Activated naive CD4-positive, alpha-beta T cell treated with anti-CD3 and anti-CD28 coated beads, Interleukin-2, amount 50 U/mL, for 24 hours (primary cell): Measurements from ENCODE around the gene FAM89A.

Experiments used
- H3K27ac Mint-ChIP-seq: one replicate; pipeline ENCODE4 v1.8.0; 2021; ENCODE audit warnings: mild to moderate bottlenecking, mixed read lengths
- H3K27me3 Mint-ChIP-seq: one replicate; pipeline ENCODE4 v1.8.0; 2021; ENCODE audit warnings: mixed read lengths
- H3K36me3 Mint-ChIP-seq: one replicate; pipeline ENCODE4 v1.8.0; 2021; ENCODE audit warnings: mixed read lengths
- H3K4me1 Mint-ChIP-seq: one replicate; pipeline ENCODE4 v1.8.0; 2021; ENCODE audit warnings: mixed read lengths
- H3K4me3 Mint-ChIP-seq: one replicate; pipeline ENCODE4 v1.8.0; 2021; ENCODE audit warnings: mild to moderate bottlenecking, mixed read lengths
- H3K9me3 Mint-ChIP-seq: one replicate; pipeline ENCODE4 v1.8.0; 2021; ENCODE audit warnings: mixed read lengths

FAM89A gene

GRCh38 chr1:231040019-231040799 is at the start of gene FAM89A:
Gene FAM89A (minus strand): TSS chr1:231040254. CDS start chr1:231040211, 43 bp downstream.
- Mint-ChIP-seq H3K27me3 (no peaks in the 10 kb centered on the region), H3K27ac (peak within 1 kb of the TSS; percentile 79), H3K4me1 (peaks cover 44% of the 10 kb centered on the region), H3K4me3 (peak within 1 kb of the TSS; percentile 83), H3K36me3 (no peaks in the 10 kb centered on the region), H3K9me3 (no peaks in the 10 kb centered on the region)

GRCh38 chr1:231084353-231084752 is 44.3 kb upstream of the FAM89A start:
- Mint-ChIP-seq H3K27me3 (no peaks in the 10 kb centered on the region), H3K36me3 (no peaks in the 10 kb centered on the region), H3K4me3 (no peak overlapping the region), H3K9me3 (no peaks in the 10 kb centered on the region), H3K4me1 (no peaks in the 10 kb centered on the region), H3K27ac (no peak overlapping the region)

- H3K36me3 Mint-ChIP-seq, result no peaks in the 10 kb centered on the region
- no peaks in the 10 kb centered on the region for H3K27me3 Mint-ChIP-seq
- H3K4me3 Mint-ChIP-seq, result no peak overlapping the region
- H3K27ac Mint-ChIP-seq, result no peak overlapping the region
- H3K4me1 Mint-ChIP-seq, result no peaks in the 10 kb centered on the region
- no peaks in the 10 kb centered on the region for H3K9me3 Mint-ChIP-seq
Observed at GRCh38 chr1:231079163-231079562, 39.1 kb upstream of the FAM89A start.

GRCh38 chr1:231078250-231078649 is 38.2 kb upstream of the FAM89A start:
- Mint-ChIP-seq H3K27ac (no peak overlapping the region), H3K4me1 (no peaks in the 10 kb centered on the region), H3K4me3 (no peak overlapping the region)

GRCh38 chr1:231076802-231077201 is 36.7 kb upstream of the FAM89A start:
- Mint-ChIP-seq H3K9me3 (no peaks in the 10 kb centered on the region), H3K4me3 (no peak overlapping the region), H3K27me3 (no peaks in the 10 kb centered on the region), H3K27ac (no peak overlapping the region), H3K4me1 (no peaks in the 10 kb centered on the region), H3K36me3 (no peaks in the 10 kb centered on the region)

More at GRCh38 chr1:231078250-231078649, 38.2 kb upstream of the FAM89A start:
- no peaks in the 10 kb centered on the region for H3K27me3 Mint-ChIP-seq
- no peaks in the 10 kb centered on the region for H3K36me3 Mint-ChIP-seq
- no peaks in the 10 kb centered on the region for H3K9me3 Mint-ChIP-seq

- no peaks in the 10 kb centered on the region for H3K27me3 Mint-ChIP-seq
- no peaks in the 10 kb centered on the region for H3K36me3 Mint-ChIP-seq
- no peak overlapping the region for H3K27ac Mint-ChIP-seq
- H3K4me1 Mint-ChIP-seq, result no peaks in the 10 kb centered on the region
- no peak overlapping the region for H3K4me3 Mint-ChIP-seq
- H3K9me3 Mint-ChIP-seq, result no peaks in the 10 kb centered on the region
Observed at GRCh38 chr1:231075497-231075896, 35.4 kb upstream of the FAM89A start.

GRCh38 chr1:231075020-231075419 is 35.0 kb upstream of the FAM89A start:
- H3K9me3 Mint-ChIP-seq, result no peaks in the 10 kb centered on the region

GRCh38 chr1:231074046-231074445 is 34.0 kb upstream of the FAM89A start:
- Mint-ChIP-seq H3K27me3 (no peaks in the 10 kb centered on the region), H3K9me3 (no peaks in the 10 kb centered on the region), H3K27ac (no peak overlapping the region), H3K4me3 (no peak overlapping the region), H3K4me1 (no peaks in the 10 kb centered on the region), H3K36me3 (no peaks in the 10 kb centered on the region)

More at GRCh38 chr1:231075020-231075419, 35.0 kb upstream of the FAM89A start:
- no peaks in the 10 kb centered on the region for H3K36me3 Mint-ChIP-seq
- H3K4me3 Mint-ChIP-seq, result no peak overlapping the region
- no peaks in the 10 kb centered on the region for H3K27me3 Mint-ChIP-seq
- no peak overlapping the region for H3K27ac Mint-ChIP-seq
- no peaks in the 10 kb centered on the region for H3K4me1 Mint-ChIP-seq

GRCh38 chr1:231073331-231073730 is 33.3 kb upstream of the FAM89A start:
- no peaks in the 10 kb centered on the region for H3K36me3 Mint-ChIP-seq
- H3K4me3 Mint-ChIP-seq, result no peak overlapping the region

GRCh38 chr1:231072502-231073094 is 32.5 kb upstream of the FAM89A start:
- no peaks in the 10 kb centered on the region for H3K27me3 Mint-ChIP-seq
- H3K36me3 Mint-ChIP-seq, result no peaks in the 10 kb centered on the region
- H3K9me3 Mint-ChIP-seq, result no peaks in the 10 kb centered on the region
- no peak overlapping the region for H3K4me3 Mint-ChIP-seq
- no peak overlapping the region for H3K27ac Mint-ChIP-seq
- H3K4me1 Mint-ChIP-seq, result no peaks in the 10 kb centered on the region

More at GRCh38 chr1:231073331-231073730, 33.3 kb upstream of the FAM89A start:
- no peaks in the 10 kb centered on the region for H3K4me1 Mint-ChIP-seq
- no peaks in the 10 kb centered on the region for H3K9me3 Mint-ChIP-seq
- no peak overlapping the region for H3K27ac Mint-ChIP-seq
- H3K27me3 Mint-ChIP-seq, result no peaks in the 10 kb centered on the region

- no peaks in the 10 kb centered on the region for H3K27me3 Mint-ChIP-seq
- no peaks in the 10 kb centered on the region for H3K9me3 Mint-ChIP-seq
- no peaks in the 10 kb centered on the region for H3K36me3 Mint-ChIP-seq
- no peak overlapping the region for H3K4me3 Mint-ChIP-seq
- no peak overlapping the region for H3K27ac Mint-ChIP-seq
- H3K4me1 Mint-ChIP-seq, result no peaks in the 10 kb centered on the region
Observed at GRCh38 chr1:231072041-231072440, 32.0 kb upstream of the FAM89A start.

- Mint-ChIP-seq H3K27me3 (no peaks in the 10 kb centered on the region), H3K36me3 (no peaks in the 10 kb centered on the region), H3K4me1 (no peaks in the 10 kb centered on the region), H3K27ac (no peak overlapping the region), H3K4me3 (no peak overlapping the region), H3K9me3 (no peaks in the 10 kb centered on the region)
Observed at GRCh38 chr1:231070758-231071444, 30.8 kb upstream of the FAM89A start.

- no peaks in the 10 kb centered on the region for H3K4me1 Mint-ChIP-seq
- H3K9me3 Mint-ChIP-seq, result no peaks in the 10 kb centered on the region
- no peaks in the 10 kb centered on the region for H3K36me3 Mint-ChIP-seq
- H3K4me3 Mint-ChIP-seq, result no peak overlapping the region
- H3K27ac Mint-ChIP-seq, result no peak overlapping the region
- no peaks in the 10 kb centered on the region for H3K27me3 Mint-ChIP-seq
Observed at GRCh38 chr1:231069333-231069732, 29.3 kb upstream of the FAM89A start.

GRCh38 chr1:231068762-231069161 is 28.7 kb upstream of the FAM89A start:
- H3K4me1 Mint-ChIP-seq, result no peaks in the 10 kb centered on the region
- H3K27ac Mint-ChIP-seq, result no peak overlapping the region
- H3K4me3 Mint-ChIP-seq, result no peak overlapping the region
- no peaks in the 10 kb centered on the region for H3K9me3 Mint-ChIP-seq
- H3K27me3 Mint-ChIP-seq, result no peaks in the 10 kb centered on the region
- no peaks in the 10 kb centered on the region for H3K36me3 Mint-ChIP-seq

- H3K27ac Mint-ChIP-seq, result no peak overlapping the region
- H3K4me1 Mint-ChIP-seq, result no peaks in the 10 kb centered on the region
- no peaks in the 10 kb centered on the region for H3K27me3 Mint-ChIP-seq
- H3K36me3 Mint-ChIP-seq, result no peaks in the 10 kb centered on the region
- H3K9me3 Mint-ChIP-seq, result no peaks in the 10 kb centered on the region
- no peak overlapping the region for H3K4me3 Mint-ChIP-seq
Observed at GRCh38 chr1:231065510-231066241, 25.6 kb upstream of the FAM89A start.
